Mucosa of rectum (tissue), 2 donors: Measurements from ENCODE around the gene FAM200B.
"Not testable (repeated sequence)": the region's sequence is repeated elsewhere in the genome, so short reads cannot be mapped to it uniquely, and the experiment has no call there.

ENCODE experiments used
- H3K27ac ChIP-seq, 2 donors: one replicate each; pipeline ENCODE4 v1.7.0; 2013; ENCODE audit warnings: inconsistent platforms in 2 of 2, low read depth in 2 of 2, low read length in 2 of 2
- H3K27me3 ChIP-seq, 2 donors: one replicate each; pipeline ENCODE4 v1.7.0; 2013; ENCODE audit warnings: low read length in 2 of 2; ENCODE audit not compliant: control insufficient read depth in 2 of 2, insufficient read depth in 2 of 2
- H3K36me3 ChIP-seq, 2 donors: one replicate each; pipeline ENCODE4 v1.7.0; 2013; ENCODE audit warnings: low read length in 2 of 2; ENCODE audit not compliant: control insufficient read depth in 2 of 2, insufficient read depth in 2 of 2
- H3K4me1 ChIP-seq, 2 donors: one replicate each; pipeline ENCODE4 v1.7.0; 2013; ENCODE audit warnings: low read length in 2 of 2, mild to moderate bottlenecking in 1 of 2; ENCODE audit not compliant: control insufficient read depth in 2 of 2, insufficient read depth in 2 of 2
- H3K4me3 ChIP-seq, 2 donors: one replicate each; pipeline ENCODE4 v1.7.0; 2013; ENCODE audit warnings: low read length in 2 of 2
- H3K9ac ChIP-seq, 2 donors: one replicate each; pipeline ENCODE4 v1.7.0; 2013; ENCODE audit warnings: low read length in 2 of 2, low read depth in 1 of 2, mild to moderate bottlenecking in 1 of 2
- H3K9me3 ChIP-seq, 2 donors: one replicate each; pipeline ENCODE4 v1.7.0; 2013; ENCODE audit warnings: low read length in 2 of 2; ENCODE audit not compliant: control insufficient read depth in 2 of 2
- donor health status: healthy.
- donor health status: Normal muscosa, but diverticular disease.

FAM200B gene

GRCh38 chr4:15720851-15721250 lies 39.2 kb downstream of the FAM200B start:
- H3K27ac ChIP-seq: no peak overlapping the region
- no peaks in the 10 kb centered on the region for H3K4me1 ChIP-seq
- H3K9ac ChIP-seq: no peak overlapping the region
- no peaks in the 10 kb centered on the region for H3K36me3 ChIP-seq
- H3K9me3 ChIP-seq: no peaks in the 10 kb centered on the region
- H3K4me3 ChIP-seq: no peak overlapping the region
- no peaks in the 10 kb centered on the region for H3K27me3 ChIP-seq

GRCh38 chr4:15725608-15726007 lies 44.0 kb downstream of the FAM200B start:
- Histone ChIP-seq H3K9me3 (no peaks in the 10 kb centered on the region), H3K27ac (no peak overlapping the region), H3K4me3 (no peak overlapping the region), H3K9ac (no peak overlapping the region), H3K36me3 (no peaks in the 10 kb centered on the region), H3K27me3 (no peaks in the 10 kb centered on the region), H3K4me1 (no peaks in the 10 kb centered on the region)

- no peaks in the 10 kb centered on the region for H3K9me3 ChIP-seq
- no peaks in the 10 kb centered on the region for H3K4me1 ChIP-seq
- H3K36me3 ChIP-seq: no peaks in the 10 kb centered on the region
Measured at GRCh38 chr4:15729910-15730533, 48.4 kb downstream of the FAM200B start.

DNA sequence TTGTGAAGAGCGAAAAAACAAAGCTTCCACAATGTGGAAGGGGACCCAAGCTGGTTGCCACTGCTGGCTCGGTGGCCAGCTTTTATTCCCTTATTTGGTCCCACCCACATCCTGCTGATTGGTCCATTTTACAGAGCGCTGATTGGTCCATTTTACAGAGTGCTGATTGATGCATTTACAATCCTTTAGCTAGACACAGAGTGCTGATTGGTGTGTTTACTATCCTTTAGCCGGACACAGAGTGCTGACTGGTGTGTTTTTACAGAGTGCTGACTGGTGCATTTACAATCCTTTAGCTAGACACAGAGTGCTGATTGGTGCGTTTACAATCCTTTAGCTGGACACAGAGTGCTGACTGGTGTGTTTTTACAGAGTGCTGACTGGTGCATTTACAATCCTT lies 51.4 kb downstream of the FAM200B start:
- H3K36me3 ChIP-seq, H3K27ac ChIP-seq, H3K9me3 ChIP-seq, H3K27me3 ChIP-seq, H3K9ac ChIP-seq, H3K4me3 ChIP-seq, H3K4me1 ChIP-seq: not testable (repeated sequence)

More at GRCh38 chr4:15729910-15730533, 48.4 kb downstream of the FAM200B start:
- H3K4me3 ChIP-seq: no peak overlapping the region
- H3K27me3 ChIP-seq: no peaks in the 10 kb centered on the region
- no peak overlapping the region for H3K9ac ChIP-seq
- no peak overlapping the region for H3K27ac ChIP-seq

GRCh38 chr4:15735536-15735935 lies 53.9 kb downstream of the FAM200B start:
- Histone ChIP-seq H3K9me3 (no peaks in the 10 kb centered on the region), H3K4me1 (no peaks in the 10 kb centered on the region), H3K27me3 (no peaks in the 10 kb centered on the region), H3K36me3 (no peaks in the 10 kb centered on the region), H3K27ac (no peak overlapping the region), H3K4me3 (no peak overlapping the region), H3K9ac (no peak overlapping the region)

DNA sequence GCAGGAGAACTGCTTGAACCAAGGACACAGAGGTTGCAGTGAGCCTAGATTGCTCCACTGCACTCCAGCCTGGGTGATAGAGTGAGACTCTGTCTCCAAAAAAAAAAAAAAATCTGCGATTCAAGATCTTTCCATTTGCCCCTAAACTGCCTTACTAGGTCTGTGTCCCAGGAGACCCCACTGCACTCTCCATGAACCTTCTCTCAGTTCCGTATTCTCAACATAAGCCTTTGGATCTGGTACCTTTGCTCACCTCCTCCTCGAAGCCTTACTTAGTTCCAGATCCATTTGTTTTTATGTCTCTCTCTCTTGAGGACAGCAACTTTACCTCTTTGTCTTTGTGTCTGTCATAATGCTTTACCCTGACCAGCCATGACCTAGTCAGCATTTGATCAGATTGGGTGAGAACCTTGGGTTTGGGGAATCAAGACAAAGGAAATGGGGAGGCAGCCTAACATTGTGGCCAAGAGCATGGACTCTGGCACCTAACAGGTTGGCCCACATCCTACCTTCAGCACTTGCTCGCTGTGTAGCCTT lies 55.0 kb downstream of the FAM200B start:
- Histone ChIP-seq H3K4me3 (no peak overlapping the region), H3K27me3 (no peaks in the 10 kb centered on the region), H3K9me3 (no peaks in the 10 kb centered on the region), H3K27ac (no peak overlapping the region), H3K9ac (no peak overlapping the region), H3K36me3 (no peaks in the 10 kb centered on the region), H3K4me1 (no peaks in the 10 kb centered on the region)

- Histone ChIP-seq H3K9me3 (no peaks in the 10 kb centered on the region), H3K4me3 (no peak overlapping the region), H3K9ac (no peak overlapping the region), H3K4me1 (no peaks in the 10 kb centered on the region), H3K36me3 (no peaks in the 10 kb centered on the region), H3K27me3 (no peaks in the 10 kb centered on the region), H3K27ac (no peak overlapping the region)
Measured at GRCh38 chr4:15737255-15737654, 55.6 kb downstream of the FAM200B start.

- Histone ChIP-seq H3K27me3 (no peaks in the 10 kb centered on the region), H3K36me3 (no peaks in the 10 kb centered on the region), H3K4me3 (no peak overlapping the region), H3K9ac (no peak overlapping the region), H3K4me1 (no peaks in the 10 kb centered on the region), H3K27ac (no peak overlapping the region), H3K9me3 (no peaks in the 10 kb centered on the region)
Measured at GRCh38 chr4:15738877-15739276, 57.2 kb downstream of the FAM200B start.
